Neural cell (in vitro differentiated cells): Measurements from ENCODE around the gene ANKRD62.
"Not testable (repeated sequence)": the region's sequence is repeated elsewhere in the genome, so short reads cannot be mapped to it uniquely, and the experiment has no call there.

Experiments
- CTCF ChIP-seq: fragments of 450-650 bp; IDR thresholded peaks from 2 replicates; pipeline ENCODE4 v1.5.1; 2014; ENCODE audit warnings: antibody characterized with exemption, mild to moderate bottlenecking, moderate library complexity; ENCODE audit not compliant: poor library complexity, severe bottlenecking
- EZH2 ChIP-seq: fragments of 200-600, 300-800 bp; shearing (Covaris generic), sonication (generic); IDR thresholded peaks from 2 replicates; pipeline ENCODE4 v1.6.1; 2014; ENCODE audit warnings: antibody characterized with exemption, low read length, borderline replicate concordance, mild to moderate bottlenecking; ENCODE audit not compliant: insufficient read depth, poor library complexity, severe bottlenecking
- MXI1 ChIP-seq: fragments of 450-650 bp; conservative IDR thresholded peaks from 2 replicates; pipeline ENCODE4 v1.6.1; 2014; ENCODE audit warnings: antibody characterized with exemption, mild to moderate bottlenecking; ENCODE audit not compliant: poor library complexity, severe bottlenecking
- POLR2AphosphoS5 ChIP-seq: IDR thresholded peaks from 2 replicates; pipeline ENCODE4 v1.6.1; 2012
- REST ChIP-seq: IDR thresholded peaks from 2 replicates; pipeline ENCODE4 v1.6.1; 2012; ENCODE audit warnings: borderline replicate concordance

GRCh38 chr18:12122043-12122389 is 28.4 kb downstream of the ANKRD62 start:
- TF ChIP-seq EZH2, MXI1, REST, CTCF, POLR2AphosphoS5: not testable (repeated sequence)
